ENCODE data around the gene NUDT22. TPM values are rescaled to one million over a fixed set of nuclear protein-coding genes. Genes with fewer than 3 reads are reported as not detected.

NUDT22 gene
- total RNA-seq, 2 experiments from 2014 or later, result 66.0 to 69.2 TPM

DNA sequence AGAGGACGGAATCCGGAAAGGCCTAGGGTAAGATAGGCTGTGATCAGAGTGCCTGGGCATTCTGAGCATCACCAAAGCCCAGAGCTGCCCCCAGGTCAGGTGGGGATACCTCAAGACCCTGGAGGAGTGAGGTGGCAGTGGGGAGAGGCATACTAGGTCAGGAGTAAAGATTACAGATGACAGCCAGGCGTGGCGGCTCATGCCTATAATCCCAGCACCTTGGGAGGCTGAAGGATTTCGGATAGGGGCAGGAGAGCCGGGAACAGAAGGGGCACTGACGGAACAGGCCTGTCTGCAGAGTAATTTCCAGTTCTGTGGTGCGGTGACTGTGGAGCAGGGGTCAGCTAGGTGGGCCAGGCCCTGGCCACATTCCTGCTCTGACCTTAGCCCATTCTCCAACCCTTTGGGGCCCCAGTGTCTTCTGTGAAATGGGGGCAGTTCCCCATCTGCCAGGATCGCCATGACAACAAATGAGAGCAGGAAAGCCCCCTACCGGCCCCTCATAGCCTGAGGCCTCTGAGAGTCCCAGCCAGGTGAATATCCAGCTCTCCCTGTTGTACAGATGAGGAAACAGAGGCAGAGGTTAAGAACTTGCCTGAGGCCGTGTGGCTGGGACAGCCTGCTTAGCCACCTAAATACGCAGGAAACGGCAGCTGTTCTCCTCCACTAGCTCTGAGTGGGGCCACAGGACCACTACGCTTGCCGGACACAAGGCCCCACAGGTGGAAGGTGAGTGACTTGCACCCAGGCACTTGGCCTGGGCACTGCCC lies 49.1 kb downstream of the NUDT22 start:
- Mint-ChIP-seq H3K9me3 (no peaks in the 10 kb centered on the region), H3K36me3 (ENCODE audit: low read depth) (no peaks in the 10 kb centered on the region), H3K27ac (no peak overlapping the region), H3K4me1 (ENCODE audit: low read depth) (peaks cover 6% of the 10 kb centered on the region), H3K4me3 (no peak overlapping the region), H3K27me3 (no peaks in the 10 kb centered on the region)
- ChIA-PET CTCF (interaction anchor here (0.8 to 2.3 kb wide), 3 partner anchors 26 to 29 kb away, joined by 3 to 10 read pairs (median 4); partner anchors contain the start of gene CATSPERZ), POLR2A (interaction anchor here (0.7 to 1.0 kb wide), 3 partner anchors 8 to 78 kb away, joined by 3 to 4 read pairs (median 3); partner anchors contain the start of gene DNAJC4)
- TF ChIP-seq, protein P1, sequence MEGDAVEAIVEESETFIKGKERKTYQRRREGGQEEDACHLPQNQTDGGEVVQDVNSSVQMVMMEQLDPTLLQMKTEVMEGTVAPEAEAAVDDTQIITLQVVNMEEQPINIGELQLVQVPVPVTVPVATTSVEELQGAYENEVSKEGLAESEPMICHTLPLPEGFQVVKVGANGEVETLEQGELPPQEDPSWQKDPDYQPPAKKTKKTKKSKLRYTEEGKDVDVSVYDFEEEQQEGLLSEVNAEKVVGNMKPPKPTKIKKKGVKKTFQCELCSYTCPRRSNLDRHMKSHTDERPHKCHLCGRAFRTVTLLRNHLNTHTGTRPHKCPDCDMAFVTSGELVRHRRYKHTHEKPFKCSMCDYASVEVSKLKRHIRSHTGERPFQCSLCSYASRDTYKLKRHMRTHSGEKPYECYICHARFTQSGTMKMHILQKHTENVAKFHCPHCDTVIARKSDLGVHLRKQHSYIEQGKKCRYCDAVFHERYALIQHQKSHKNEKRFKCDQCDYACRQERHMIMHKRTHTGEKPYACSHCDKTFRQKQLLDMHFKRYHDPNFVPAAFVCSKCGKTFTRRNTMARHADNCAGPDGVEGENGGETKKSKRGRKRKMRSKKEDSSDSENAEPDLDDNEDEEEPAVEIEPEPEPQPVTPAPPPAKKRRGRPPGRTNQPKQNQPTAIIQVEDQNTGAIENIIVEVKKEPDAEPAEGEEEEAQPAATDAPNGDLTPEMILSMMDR (IDR thresholded peaks at IDR 0.05), result no peak
- intact Hi-C loops (cut with micrococcal nuclease), result no loop called here
- DNase-seq, result no peak
- ATAC-seq, result no peak

DNA sequence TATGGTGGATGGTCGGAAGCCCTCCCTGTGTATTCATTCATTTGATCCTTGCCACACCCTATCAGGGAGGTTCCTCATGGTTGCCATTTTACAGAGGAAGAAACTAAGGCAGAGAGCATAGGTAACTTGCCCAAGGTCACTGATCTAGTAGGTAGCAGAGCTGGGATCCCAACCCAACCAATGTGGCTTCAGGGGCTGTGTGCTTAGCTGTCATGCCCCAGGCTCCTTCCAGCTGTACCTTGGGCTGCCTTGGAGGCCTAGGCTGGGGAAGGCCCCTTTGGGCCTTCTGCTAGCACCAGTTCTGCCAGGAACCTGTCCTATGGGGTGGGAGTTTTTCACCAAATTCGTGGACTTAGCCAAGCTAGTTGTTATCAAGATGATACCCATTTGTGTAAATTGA lies 49.8 kb downstream of the NUDT22 start:
- Mint-ChIP-seq H3K4me3 (no peak overlapping the region), H3K27me3 (no peaks in the 10 kb centered on the region), H3K4me1 (ENCODE audit: low read depth) (peaks cover 6% of the 10 kb centered on the region), H3K9me3 (no peaks in the 10 kb centered on the region), H3K27ac (no peak overlapping the region), H3K36me3 (ENCODE audit: low read depth) (no peaks in the 10 kb centered on the region)
- ChIA-PET POLR2A (interaction anchor here (0.7 to 1.6 kb wide), 4 partner anchors 9 to 91 kb away, joined by 3 to 6 read pairs (median 3); partner anchors contain the start of genes BAD, DNAJC4 and GPR137), CTCF (interaction anchor here (1.4 to 2.3 kb wide), 2 partner anchors 25 to 29 kb away, joined by 4 to 10 read pairs; partner anchors contain the start of gene CATSPERZ)
- intact Hi-C loops (cut with micrococcal nuclease), result no loop called here
- TF ChIP-seq, protein P1 (IDR thresholded peaks at IDR 0.05), result no peak
- no peak for ATAC-seq
- DNase-seq, result no peak

DNA sequence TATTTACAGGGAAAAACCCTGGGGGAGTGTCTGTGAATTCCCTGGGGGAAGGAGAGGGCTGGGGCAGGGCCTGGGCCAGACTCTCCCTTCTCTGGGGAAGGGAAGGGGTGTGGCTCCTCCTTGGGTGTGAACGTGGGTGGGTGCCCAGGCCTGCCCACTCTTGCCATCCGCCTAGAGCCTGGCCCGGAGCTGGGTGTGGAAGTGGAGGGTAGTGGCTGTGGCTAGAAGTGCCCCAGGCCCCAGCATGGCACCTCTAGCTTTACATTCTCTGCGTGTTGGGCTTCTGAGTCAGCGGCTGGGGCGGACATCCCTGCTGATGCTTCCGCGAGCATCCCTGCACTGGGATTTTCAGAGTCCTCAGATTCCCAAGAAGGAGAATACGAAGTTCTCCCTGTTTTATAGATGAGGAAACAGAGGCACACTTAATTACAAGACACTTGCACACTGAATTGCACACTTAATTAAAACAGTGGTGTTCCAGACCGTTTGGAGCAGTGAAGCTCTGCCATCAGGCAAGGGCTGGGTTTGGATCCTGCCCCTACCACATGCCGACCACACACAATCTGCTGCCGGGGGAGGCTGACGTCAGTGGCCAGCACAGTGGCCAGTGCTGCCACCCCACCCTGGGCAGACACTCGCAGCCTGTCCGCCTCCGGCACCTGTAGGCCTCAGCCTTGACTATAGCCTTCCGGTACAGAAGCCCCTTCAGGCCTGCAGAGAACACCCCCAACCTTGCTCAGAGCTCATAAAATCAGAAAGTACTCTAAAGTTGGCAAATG lies 50.8 kb downstream of the NUDT22 start:
- H3K27me3 Mint-ChIP-seq, result no peaks in the 10 kb centered on the region
- no peaks in the 10 kb centered on the region for H3K9me3 Mint-ChIP-seq
- ChIA-PET CTCF (interaction anchor here (0.9 to 3.4 kb wide), 6 partner anchors 25 to 72 kb away, joined by 3 to 15 read pairs (median 4); partner anchors contain the start of genes CATSPERZ and PPP1R14B), POLR2A (interaction anchor here (1.1 to 1.6 kb wide), 2 partner anchors 8 to 92 kb away, joined by 3 to 6 read pairs; partner anchors contain the start of genes BAD and GPR137)
- no peak for DNase-seq
- TF ChIP-seq, protein P1 (IDR thresholded peaks at IDR 0.05), result no peak
- peaks cover 2% of the 10 kb centered on the region for H3K36me3 Mint-ChIP-seq (ENCODE audit: low read depth)
- H3K4me3 Mint-ChIP-seq, result no peak overlapping the region
- ATAC-seq, result no peak
- H3K4me1 Mint-ChIP-seq (ENCODE audit: low read depth), result peaks cover 4% of the 10 kb centered on the region
- H3K27ac Mint-ChIP-seq, result no peak overlapping the region
- intact Hi-C loops (cut with micrococcal nuclease), result no loop called here

DNA sequence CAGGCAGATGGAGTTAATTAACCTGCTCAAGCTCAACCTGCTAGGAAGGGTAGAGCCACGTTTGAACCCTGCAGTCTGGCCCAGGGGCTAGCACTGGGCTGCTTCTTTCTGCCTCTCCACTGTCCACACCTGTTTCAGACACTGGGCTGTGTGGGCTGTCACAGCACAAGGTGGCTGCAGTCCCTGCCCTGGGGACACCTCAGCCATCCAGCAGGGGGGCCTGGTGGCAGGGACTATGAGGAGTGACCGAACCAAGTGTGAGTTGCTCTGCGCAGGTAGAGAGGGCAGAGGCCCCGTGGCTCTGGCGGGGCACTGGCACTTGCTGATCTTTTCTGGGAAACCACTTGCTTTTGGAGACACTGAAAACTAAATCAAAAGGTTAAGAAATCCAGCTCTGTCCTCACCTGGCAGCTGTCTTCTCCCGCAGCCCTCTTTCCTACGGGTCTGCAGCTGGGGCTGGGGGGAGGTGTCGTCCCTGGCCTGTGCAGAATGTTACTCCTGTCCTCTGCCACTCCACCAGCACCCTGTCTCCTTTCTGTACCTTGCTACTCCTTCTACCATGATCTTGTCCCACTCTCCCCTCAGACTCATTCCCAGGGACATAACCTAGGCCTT lies 52.6 kb downstream of the NUDT22 start:
- POLR2A ChIA-PET, result interaction anchor here (3.1 kb wide), 1 partner anchor 8 kb away, joined by 9 read pairs; no protein-coding TSS in a partner anchor
- CTCF ChIA-PET, result interaction anchor here (1.4 to 3.4 kb wide), 3 partner anchors 23 to 74 kb away, joined by 3 to 15 read pairs (median 4); partner anchors contain the start of gene CATSPERZ
- TF ChIP-seq, protein P1 (IDR thresholded peaks at IDR 0.05), result no peak
- no peak overlapping the region for H3K27ac Mint-ChIP-seq
- ATAC-seq, result no peak
- H3K27me3 Mint-ChIP-seq, result no peaks in the 10 kb centered on the region
- intact Hi-C loops (cut with micrococcal nuclease), result no loop called here
- peaks cover 4% of the 10 kb centered on the region for H3K4me1 Mint-ChIP-seq (ENCODE audit: low read depth)
- H3K36me3 Mint-ChIP-seq (ENCODE audit: low read depth), result peaks cover 6% of the 10 kb centered on the region
- H3K9me3 Mint-ChIP-seq, result no peaks in the 10 kb centered on the region
- no peak for DNase-seq
- no peak overlapping the region for H3K4me3 Mint-ChIP-seq

Other genes with a start within 250 kb of the NUDT22 start
- gene OTUB1, start 239.8 kb upstream of the NUDT22 start, total RNA-seq, result 10 to 100 TPM; 70.1 to 73.9 TPM
- gene FLRT1, start 190.3 kb upstream of the NUDT22 start, total RNA-seq, result not detected
- gene MACROD1, start 60.2 kb upstream of the NUDT22 start, total RNA-seq, result 10 to 100 TPM; 38.7 to 38.8 TPM
- 100 to 1,000 TPM; 396 to 416 TPM for gene STIP1, start 40.1 kb upstream of the NUDT22 start, total RNA-seq
- 100 to 1,000 TPM; 210 to 214 TPM for gene FERMT3, start 19.6 kb upstream of the NUDT22 start, total RNA-seq
- 10 to 100 TPM; 33.7 to 41.5 TPM for gene TRPT1, start 88 bp upstream of the NUDT22 start, total RNA-seq
- gene DNAJC4, start 4.3 kb downstream of the NUDT22 start, total RNA-seq, result 10 to 100 TPM; 25.8 to 26.1 TPM
- 100 to 1,000 TPM in 1 of 2 experiments, 10 to 100 TPM in 1; 86.6 to 104 TPM for gene VEGFB, start 8.3 kb downstream of the NUDT22 start, total RNA-seq
- 10 to 100 TPM; 23.5 to 26.9 TPM for gene FKBP2, start 14.8 kb downstream of the NUDT22 start, total RNA-seq
- gene PPP1R14B, start 20.7 kb downstream of the NUDT22 start, total RNA-seq, result 100 to 1,000 TPM; 285 to 287 TPM
- 1 to 10 TPM; 8.7 to 9.6 TPM for gene PLCB3, start 25.3 kb downstream of the NUDT22 start, total RNA-seq
- gene BAD, start 58.4 kb downstream of the NUDT22 start, total RNA-seq, result 10 to 100 TPM; 17.2 to 17.7 TPM
- 10 to 100 TPM; 23.7 to 28.5 TPM for gene GPR137, start 59.6 kb downstream of the NUDT22 start, total RNA-seq
- under 1 TPM in 1 of 2 experiments, not detected in 1; 0.23 TPM for gene KCNK4, start 65.0 kb downstream of the NUDT22 start, total RNA-seq
- gene CATSPERZ, start 74.1 kb downstream of the NUDT22 start, total RNA-seq, result under 1 TPM in 1 of 2 experiments, not detected in 1; 0.52 TPM
- gene ESRRA, start 79.2 kb downstream of the NUDT22 start, total RNA-seq, result 10 to 100 TPM; 37.5 to 42.4 TPM
- gene TRMT112, start 91.3 kb downstream of the NUDT22 start, total RNA-seq, result 100 to 1,000 TPM; 197 TPM
- gene PRDX5, start 91.8 kb downstream of the NUDT22 start, total RNA-seq, result 100 to 1,000 TPM; 103 to 105 TPM
- gene CCDC88B, start 113.9 kb downstream of the NUDT22 start, total RNA-seq, result 10 to 100 TPM; 65.8 to 76.1 TPM
- 10 to 100 TPM; 24.6 to 26.0 TPM for gene RPS6KA4, start 132.9 kb downstream of the NUDT22 start, total RNA-seq